PC-3 (cell line): ENCODE measurements around the gene TTYH2. TPM values are rescaled to one million over a fixed set of nuclear protein-coding genes. Genes with fewer than 3 reads are reported as not detected.
A peak's percentile ranks its signal among the peaks of the same experiment; 100 is the strongest.

Experiments used
- ATAC-seq: fragments of 200-7000 bp; cut with Tn5 transposase; 2 replicates; pipeline ENCODE4 v1.9.1; 2020; ENCODE audit warnings: mild to moderate bottlenecking, moderate library complexity
- BruUV-seq: library from RNA; stranded (reverse); fragments of 400-500 nt; replicated peaks from 2 replicates; lab custom pipeline; 2021; lab: Mats Ljungman, UMichigan
- CTCF ChIA-PET: fragments of 300-600 bp; sonication (Branson Sonifier 250); formaldehyde crosslinking; loops from one replicate; lab custom pipeline; 2022; ENCODE audit warnings: antibody characterized with exemption; lab: Charles Lee
- POLR2A ChIA-PET: fragments of 300-600 bp; sonication (Branson Sonifier 250); formaldehyde crosslinking; loops from one replicate; lab custom pipeline; 2022; ENCODE audit warnings: antibody characterized with exemption; ENCODE audit not compliant: unreplicated experiment; lab: Charles Lee
- DNase-seq: peaks from one replicate; pipeline ENCODE4 v3.0.0-alpha.2; 2015
- H2AFZ ChIP-seq: fragments of 300-600 bp; sonication (generic); 2 replicates; pipeline ENCODE4 v1.6.0; 2016; ENCODE audit warnings: antibody characterized with exemption, low read length
- H3F3A ChIP-seq: fragments of 300-600 bp; sonication (generic); one replicate; pipeline ENCODE4 v1.6.0; 2017; ENCODE audit warnings: antibody characterized with exemption, low read length, control low read depth, mild to moderate bottlenecking; ENCODE audit not compliant: unreplicated experiment
- H3K27ac ChIP-seq: fragments of 300-600 bp; sonication (generic); 2 replicates; pipeline ENCODE4 v1.5.1; 2016; ENCODE audit warnings: mild to moderate bottlenecking, low read length
- H3K27me3 ChIP-seq: fragments of 300-600 bp; sonication (generic); 2 replicates; pipeline ENCODE4 v1.6.1; 2016; ENCODE audit warnings: low read length, mixed read lengths
- H3K36me3 ChIP-seq: fragments of 300-600 bp; sonication (generic); 2 replicates; pipeline ENCODE4 v1.6.1; 2016; ENCODE audit warnings: low read depth, mixed run types, low read length, mixed read lengths
- H3K4me1 ChIP-seq: fragments of 300-600 bp; sonication (generic); 2 replicates; pipeline ENCODE4 v1.5.1; 2016; ENCODE audit warnings: low read length; ENCODE audit not compliant: insufficient read depth
- H3K4me2 ChIP-seq: fragments of 300-600 bp; sonication (generic); 2 replicates; pipeline ENCODE4 v1.6.0; 2016; ENCODE audit warnings: low read length
- H3K4me3 ChIP-seq: fragments of 300-600 bp; sonication (generic); 2 replicates; pipeline ENCODE4 v1.5.1; 2016; ENCODE audit warnings: mild to moderate bottlenecking, low read length, mixed read lengths
- H3K79me2 ChIP-seq: fragments of 300-600 bp; sonication (generic); 2 replicates; pipeline ENCODE4 v1.6.1; 2017; ENCODE audit warnings: low read length, mixed read lengths
- H3K9ac ChIP-seq: fragments of 300-600 bp; sonication (generic); 2 replicates; pipeline ENCODE4 v1.6.0; 2016; ENCODE audit warnings: mild to moderate bottlenecking, low read length
- H3K9me2 ChIP-seq: fragments of 300-600 bp; sonication (generic); replicated peaks from 2 replicates; pipeline ENCODE4 v1.6.1; 2016; ENCODE audit warnings: mixed run types, low read length, mixed read lengths
- H3K9me3 ChIP-seq: fragments of 300-600 bp; sonication (generic); 2 replicates; pipeline ENCODE4 v1.6.1; 2016; ENCODE audit warnings: low read length, mixed read lengths
- H4K20me1 ChIP-seq: fragments of 300-600 bp; sonication (generic); 2 replicates; pipeline ENCODE4 v1.6.1; 2016; ENCODE audit warnings: low read length, mixed read lengths
- CTCF ChIP-seq: fragments of 300-600 bp; sonication (generic); conservative IDR thresholded peaks from 2 replicates; pipeline ENCODE4 v1.5.1; 2017; ENCODE audit warnings: antibody characterized with exemption, low read depth, mild to moderate bottlenecking, low read length
- EZH2 ChIP-seq: fragments of 300-600 bp; sonication (generic); IDR thresholded peaks from one replicate; pipeline ENCODE4 v1.6.1; 2017; ENCODE audit warnings: antibody characterized with exemption, mild to moderate bottlenecking, low read length; ENCODE audit not compliant: unreplicated experiment
- EZH2phosphoT487 ChIP-seq: fragments of 300-600 bp; sonication (generic); IDR thresholded peaks from 2 replicates; pipeline ENCODE4 v1.6.1; 2018; ENCODE audit warnings: mild to moderate bottlenecking, antibody characterized with exemption, low read length, borderline replicate concordance
- intact Hi-C: fragments of 100-400 bp; cut with micrococcal nuclease; formaldehyde crosslinking; loops from 2 replicates; pipeline ENCODE4 v1.9.0; 2023
- total RNA-seq: library from RNA; depleted of rRNA; stranded (reverse); fragments of >200 nt; gene quantifications from 2 replicates; pipeline ENCODE4 v1.2.3, GENCODE V29; 2014

The TTYH2 gene
- total RNA-seq, 1 experiment from 2014 or later, result 17.6 TPM

- H3K27me3 ChIP-seq, result peaks cover 84% of the 10 kb centered on the region
- H3K79me2 ChIP-seq, result no peaks in the 10 kb centered on the region
- POLR2A ChIA-PET, result no interaction called here
- no peak for DNase-seq
- intact Hi-C loops, result no loop called here
- ATAC-seq, result no peak
- no peak for TF ChIP-seq EZH2
- no peak for TF ChIP-seq CTCF
- TF ChIP-seq EZH2phosphoT487, result no peak
- H3K4me3 ChIP-seq, result no peak overlapping the region
- H3F3A ChIP-seq, result no peaks in the 10 kb centered on the region
- H2AFZ ChIP-seq, result no peak overlapping the region
- H3K9me2 ChIP-seq, result no peaks in the 10 kb centered on the region
- H3K4me2 ChIP-seq, result no peak overlapping the region
- H4K20me1 ChIP-seq, result no peaks in the 10 kb centered on the region
- no peaks in the 10 kb centered on the region for H3K9me3 ChIP-seq
- H3K4me1 ChIP-seq, result no peaks in the 10 kb centered on the region
- no TSS peak for BruUV-seq
- H3K36me3 ChIP-seq, result no peaks in the 10 kb centered on the region
- H3K9ac ChIP-seq, result no peak overlapping the region
- CTCF ChIA-PET, result interaction anchor here (0.7 kb wide), 1 partner anchor 169 kb away, joined by 3 read pairs; no protein-coding TSS in a partner anchor
- no peak overlapping the region for H3K27ac ChIP-seq
These were observed 42.4 kb upstream of the TTYH2 start for GRCh38 chr17:74170924-74171323.

DNA sequence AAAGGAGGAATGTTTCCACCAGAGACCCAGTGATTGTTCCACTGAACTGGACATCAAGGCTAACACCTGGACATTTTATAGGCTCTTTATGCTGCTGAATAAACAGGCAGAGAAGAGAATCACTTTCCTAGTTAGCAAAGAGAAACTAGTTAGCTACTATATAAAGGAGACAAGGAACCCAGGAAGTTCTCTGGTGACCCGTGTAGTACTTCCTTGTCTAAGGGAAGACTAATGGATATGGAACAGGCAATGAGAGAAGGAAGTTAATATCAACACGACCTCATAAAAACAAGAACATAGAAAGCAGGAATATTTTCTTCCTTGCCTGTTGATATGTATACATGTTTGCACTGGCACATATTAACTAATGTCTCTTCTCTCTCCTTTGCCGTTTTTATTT lies 40.7 kb upstream of the TTYH2 start:
- no peaks in the 10 kb centered on the region for H3K9me2 ChIP-seq
- H3K4me3 ChIP-seq, result no peak overlapping the region
- H3K36me3 ChIP-seq, result no peaks in the 10 kb centered on the region
- 0 out of 2 replicates have a peak, but pooled peaks cover 8% of the 10 kb centered on the region for H3K4me1 ChIP-seq
- no peak for DNase-seq
- intact Hi-C loops, result no loop called here
- no peaks in the 10 kb centered on the region for H4K20me1 ChIP-seq
- H3K9me3 ChIP-seq, result no peaks in the 10 kb centered on the region
- CTCF ChIA-PET, result no interaction called here
- TF ChIP-seq EZH2 (no peak), CTCF (no peak), EZH2phosphoT487 (no peak)
- no TSS peak for BruUV-seq
- no peak overlapping the region for H3K4me2 ChIP-seq
- H3K9ac ChIP-seq, result no peak overlapping the region
- peaks cover 70% of the 10 kb centered on the region for H3K27me3 ChIP-seq
- POLR2A ChIA-PET, result no interaction called here
- no peak overlapping the region for H2AFZ ChIP-seq
- H3K79me2 ChIP-seq, result no peaks in the 10 kb centered on the region
- H3K27ac ChIP-seq, result no peak overlapping the region
- no peaks in the 10 kb centered on the region for H3F3A ChIP-seq
- ATAC-seq, result no peak

DNA sequence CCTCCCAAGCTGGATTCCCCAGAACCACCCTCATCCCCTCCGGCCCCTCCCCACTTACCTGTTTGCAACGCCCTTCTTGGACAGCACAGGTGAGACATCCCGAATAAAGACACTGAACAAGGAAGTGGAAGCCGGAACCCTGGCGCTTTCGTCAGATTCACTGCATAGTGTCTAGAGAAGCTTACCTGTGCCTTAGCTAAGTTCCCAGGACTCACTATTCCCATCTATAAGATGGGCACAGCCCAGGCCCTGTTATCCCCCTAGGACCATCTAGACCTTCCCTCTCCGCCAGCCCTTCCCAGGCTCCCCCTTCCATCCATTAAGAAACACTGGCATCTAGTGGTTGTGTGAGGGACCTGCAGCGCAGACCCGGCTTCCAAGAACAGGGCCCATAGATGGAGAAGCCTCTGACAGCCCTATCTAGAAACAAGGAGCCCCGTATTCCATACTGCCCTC lies 36.8 kb upstream of the TTYH2 start:
- Histone ChIP-seq H3K4me3 (no peak overlapping the region), H3K27me3 (peaks cover 69% of the 10 kb centered on the region)

More for the DNA sequence above, 36.8 kb upstream of the TTYH2 start:
- no peaks in the 10 kb centered on the region for H3K9me3 ChIP-seq
- H3K4me1 ChIP-seq, result 0 out of 2 replicates have a peak, but pooled peaks cover 8% of the 10 kb centered on the region
- no peak overlapping the region for H3K27ac ChIP-seq
- no peak overlapping the region for H2AFZ ChIP-seq
- no peaks in the 10 kb centered on the region for H3K79me2 ChIP-seq
- H3K9ac ChIP-seq, result no peak overlapping the region
- POLR2A ChIA-PET, result no interaction called here
- no peaks in the 10 kb centered on the region for H4K20me1 ChIP-seq
- intact Hi-C loops, result loop anchor here (1.0 to 2.0 kb wide), 2 partner anchors 520 to 747 kb away; no protein-coding TSS in a partner anchor
- TF ChIP-seq CTCF (peak; percentile 97), EZH2 (no peak)
- peak; percentile 82 for DNase-seq
- ATAC-seq, result peak; percentile 94
- CTCF ChIA-PET, result interaction anchor here (0.7 kb wide), 1 partner anchor 1619 kb away, joined by 7 read pairs; no protein-coding TSS in a partner anchor
- H3F3A ChIP-seq, result no peaks in the 10 kb centered on the region
- H3K9me2 ChIP-seq, result no peaks in the 10 kb centered on the region
- H3K4me2 ChIP-seq, result no peak overlapping the region
- no TSS peak for BruUV-seq
- H3K36me3 ChIP-seq, result no peaks in the 10 kb centered on the region
